ELF-1 (cell line): ENCODE results near the gene HIC1.

Experiments
- DNase-seq: peaks from one replicate; pipeline ENCODE4 v3.0.0-alpha.2; 2016; ENCODE audit warnings: low read depth, low spot score

The HIC1 gene

GRCh38 chr17:2101448-2102257, 46.8 kb downstream of the HIC1 start:
- no peak for DNase-seq

GRCh38 chr17:2102931-2103809, 48.3 kb downstream of the HIC1 start:
- DNase-seq: no peak

GRCh38 chr17:2105663-2106062, 50.8 kb downstream of the HIC1 start:
- no peak for DNase-seq

- DNase-seq: no peak
These were observed 51.5 kb downstream of the HIC1 start for GRCh38 chr17:2106308-2106955.

- no peak for DNase-seq
These were observed 52.1 kb downstream of the HIC1 start for GRCh38 chr17:2107050-2107449.

- DNase-seq: no peak
These were observed 52.6 kb downstream of the HIC1 start for GRCh38 chr17:2107506-2107905.

GRCh38 chr17:2108170-2108569, 53.3 kb downstream of the HIC1 start:
- DNase-seq: no peak

- no peak for DNase-seq
These were observed 55.5 kb downstream of the HIC1 start for GRCh38 chr17:2110436-2110835.

- peak; percentile 49 for DNase-seq
These were observed 56.8 kb downstream of the HIC1 start for GRCh38 chr17:2111691-2112090.
